Endothelial cell (in vitro differentiated cells): ENCODE measurements around the gene FLYWCH1. TPM values are rescaled to one million over a fixed set of nuclear protein-coding genes. Genes with fewer than 3 reads are reported as not detected.
"Not testable (repeated sequence)": the region's sequence is repeated elsewhere in the genome, so short reads cannot be mapped to it uniquely, and the experiment has no call there.

Source experiments
- DNase-seq: peaks from one replicate; pipeline ENCODE4 v3.0.0; 2021; ENCODE audit warnings: low spot score
- H3K27ac Mint-ChIP-seq: one replicate; pipeline ENCODE4 v1.8.0; 2021; ENCODE audit warnings: mixed read lengths, inconsistent platforms; ENCODE audit not compliant: unreplicated experiment
- H3K27me3 Mint-ChIP-seq: one replicate; pipeline ENCODE4 v1.8.0; 2021; ENCODE audit warnings: mild to moderate bottlenecking, moderate library complexity, mixed read lengths, inconsistent platforms; ENCODE audit not compliant: unreplicated experiment
- H3K36me3 Mint-ChIP-seq: one replicate; pipeline ENCODE4 v1.8.0; 2021; ENCODE audit warnings: mild to moderate bottlenecking, low read depth, mixed read lengths, inconsistent platforms; ENCODE audit not compliant: unreplicated experiment
- H3K4me1 Mint-ChIP-seq: one replicate; pipeline ENCODE4 v1.8.0; 2021; ENCODE audit warnings: mild to moderate bottlenecking, mixed read lengths, inconsistent platforms; ENCODE audit not compliant: unreplicated experiment
- H3K4me3 Mint-ChIP-seq: one replicate; pipeline ENCODE4 v1.8.0; 2021; ENCODE audit warnings: mild to moderate bottlenecking, mixed read lengths, inconsistent platforms; ENCODE audit not compliant: unreplicated experiment
- H3K9me3 Mint-ChIP-seq: one replicate; pipeline ENCODE4 v1.8.0; 2021; ENCODE audit warnings: mixed read lengths, inconsistent platforms; ENCODE audit not compliant: unreplicated experiment
- total RNA-seq: library from RNA; stranded (reverse); fragmentation: NEBNext Ultra II Directional; extraction: Animal tissue kit (Norgen Biotek cat#: 25700); gene quantifications from one replicate; pipeline ENCODE4 v1.2.1, GENCODE V29; 2021; ENCODE audit not compliant: unreplicated experiment
- TF ChIP-seq, protein P1 (sequence below): fragments of 200-600 bp; sonication (generic); IDR thresholded peaks from one replicate; pipeline ENCODE4 v1.5.0; 2021; ENCODE audit warnings: antibody characterized with exemption; ENCODE audit not compliant: unreplicated experiment

Gene FLYWCH1
- total RNA-seq, 1 donor from 2014 or later = 50.8 TPM

- DNase-seq = peak; percentile 38
Measured at GRCh38 chr16:2907084-2907753, 4.5 kb upstream of the FLYWCH1 start.

DNA sequence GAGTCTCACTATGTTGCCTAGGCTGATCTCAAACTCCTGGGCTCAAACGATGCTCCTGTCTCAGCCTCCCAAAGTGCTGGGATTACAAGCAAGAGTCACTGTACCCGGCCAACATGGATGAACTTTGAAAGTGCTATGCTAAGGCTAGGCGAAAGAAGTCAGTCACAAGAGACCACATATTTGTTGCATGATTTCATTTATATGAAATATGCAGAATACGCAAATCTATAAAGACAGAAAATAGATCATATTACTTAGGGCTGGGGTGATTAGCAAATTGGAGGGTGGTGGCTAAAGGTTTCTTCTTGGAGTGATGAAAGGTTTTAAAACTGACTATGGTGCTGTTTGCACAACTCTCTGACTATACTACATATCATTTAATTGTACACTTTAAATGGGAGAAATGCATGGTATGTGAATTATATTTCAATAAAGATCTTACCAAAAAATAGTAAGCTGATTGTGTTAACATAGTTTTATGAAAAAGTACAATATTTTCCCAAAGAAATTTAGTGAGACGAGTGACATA is 1.2 kb upstream of the FLYWCH1 start:
- TF ChIP-seq, protein P1, sequence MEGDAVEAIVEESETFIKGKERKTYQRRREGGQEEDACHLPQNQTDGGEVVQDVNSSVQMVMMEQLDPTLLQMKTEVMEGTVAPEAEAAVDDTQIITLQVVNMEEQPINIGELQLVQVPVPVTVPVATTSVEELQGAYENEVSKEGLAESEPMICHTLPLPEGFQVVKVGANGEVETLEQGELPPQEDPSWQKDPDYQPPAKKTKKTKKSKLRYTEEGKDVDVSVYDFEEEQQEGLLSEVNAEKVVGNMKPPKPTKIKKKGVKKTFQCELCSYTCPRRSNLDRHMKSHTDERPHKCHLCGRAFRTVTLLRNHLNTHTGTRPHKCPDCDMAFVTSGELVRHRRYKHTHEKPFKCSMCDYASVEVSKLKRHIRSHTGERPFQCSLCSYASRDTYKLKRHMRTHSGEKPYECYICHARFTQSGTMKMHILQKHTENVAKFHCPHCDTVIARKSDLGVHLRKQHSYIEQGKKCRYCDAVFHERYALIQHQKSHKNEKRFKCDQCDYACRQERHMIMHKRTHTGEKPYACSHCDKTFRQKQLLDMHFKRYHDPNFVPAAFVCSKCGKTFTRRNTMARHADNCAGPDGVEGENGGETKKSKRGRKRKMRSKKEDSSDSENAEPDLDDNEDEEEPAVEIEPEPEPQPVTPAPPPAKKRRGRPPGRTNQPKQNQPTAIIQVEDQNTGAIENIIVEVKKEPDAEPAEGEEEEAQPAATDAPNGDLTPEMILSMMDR = no peak
- H3K4me1 Mint-ChIP-seq = peaks cover 8% of the 10 kb centered on the region
- no peak for DNase-seq
- peaks cover 20% of the 10 kb centered on the region for H3K27me3 Mint-ChIP-seq
- peaks cover 15% of the 10 kb centered on the region for H3K36me3 Mint-ChIP-seq
- H3K4me3 Mint-ChIP-seq = no peak overlapping the region
- H3K9me3 Mint-ChIP-seq = no peaks in the 10 kb centered on the region
- H3K27ac Mint-ChIP-seq = peak overlapping the region; percentile 52

More at GRCh38 chr16:2907084-2907753, 4.5 kb upstream of the FLYWCH1 start:
- not testable (repeated sequence) for H3K36me3 Mint-ChIP-seq, H3K9me3 Mint-ChIP-seq, H3K4me1 Mint-ChIP-seq, H3K4me3 Mint-ChIP-seq
- TF ChIP-seq, protein P1 = peak; percentile 21
- H3K27me3 Mint-ChIP-seq = peaks cover 25% of the 10 kb centered on the region
- H3K27ac Mint-ChIP-seq = peak overlapping the region; percentile 85

- Mint-ChIP-seq H3K4me3 (peak overlapping the region; percentile 94), H3K27me3 (peaks cover 14% of the 10 kb centered on the region), H3K27ac (peak overlapping the region; percentile 87), H3K9me3 (no peaks in the 10 kb centered on the region), H3K36me3 (peaks cover 10% of the 10 kb centered on the region), H3K4me1 (peaks cover 8% of the 10 kb centered on the region)
- TF ChIP-seq, protein P1 = no peak
- DNase-seq = peak; percentile 31
Measured at GRCh38 chr16:2912330-2913199, 834 bp downstream of the FLYWCH1 start.

DNA sequence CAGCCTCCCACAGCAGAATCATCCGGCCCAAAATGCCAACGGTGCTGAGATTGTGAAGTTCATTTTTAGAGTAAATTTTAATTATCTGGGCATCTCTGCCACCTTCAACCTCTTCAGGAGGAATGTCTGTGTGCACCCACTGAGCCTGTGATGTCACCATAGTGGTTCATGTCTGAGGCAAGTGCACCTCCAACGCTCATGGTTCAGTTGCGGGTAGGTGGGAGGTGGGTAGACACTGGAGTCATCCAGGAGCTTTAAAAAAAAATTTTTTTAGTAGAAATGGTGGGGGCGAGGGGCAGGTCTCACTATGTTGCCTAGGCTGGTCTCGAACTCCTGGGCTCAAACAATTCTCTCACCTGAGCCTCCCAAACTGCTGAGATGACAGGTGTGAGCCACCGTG is 1.9 kb downstream of the FLYWCH1 start:
- peaks cover 8% of the 10 kb centered on the region for H3K4me1 Mint-ChIP-seq
- peaks cover 10% of the 10 kb centered on the region for H3K36me3 Mint-ChIP-seq
- H3K27ac Mint-ChIP-seq = no peak overlapping the region
- peaks cover 13% of the 10 kb centered on the region for H3K27me3 Mint-ChIP-seq
- no peak overlapping the region for H3K4me3 Mint-ChIP-seq
- TF ChIP-seq, protein P1 = no peak
- no peak for DNase-seq
- no peaks in the 10 kb centered on the region for H3K9me3 Mint-ChIP-seq
